Astrocyte of the cerebellum (primary cell): ENCODE results near the gene HOXA11.

ENCODE experiments used
- DNase-seq: peaks from one replicate; pipeline ENCODE4 v3.0.0-alpha.2; 2011; ENCODE audit warnings: low read depth
- H3K4me3 ChIP-seq: 2 replicates; pipeline ENCODE4 v1.5.1; 2011; ENCODE audit warnings: mild to moderate bottlenecking, low read depth, low read length, moderate library complexity
- in situ Hi-C: cut with HindIII; loops from 2 replicates; pipeline ENCODE4 v1.10.0; 2017; ENCODE audit warnings: low sequenced_read_pairs
- TF ChIP-seq, protein P1 (sequence below): IDR thresholded peaks from 2 replicates; pipeline ENCODE4 v1.5.1; 2012; ENCODE audit warnings: low read length, low read depth, moderate library complexity, mild to moderate bottlenecking; ENCODE audit errors: missing control alignments

The HOXA11 gene

DNA sequence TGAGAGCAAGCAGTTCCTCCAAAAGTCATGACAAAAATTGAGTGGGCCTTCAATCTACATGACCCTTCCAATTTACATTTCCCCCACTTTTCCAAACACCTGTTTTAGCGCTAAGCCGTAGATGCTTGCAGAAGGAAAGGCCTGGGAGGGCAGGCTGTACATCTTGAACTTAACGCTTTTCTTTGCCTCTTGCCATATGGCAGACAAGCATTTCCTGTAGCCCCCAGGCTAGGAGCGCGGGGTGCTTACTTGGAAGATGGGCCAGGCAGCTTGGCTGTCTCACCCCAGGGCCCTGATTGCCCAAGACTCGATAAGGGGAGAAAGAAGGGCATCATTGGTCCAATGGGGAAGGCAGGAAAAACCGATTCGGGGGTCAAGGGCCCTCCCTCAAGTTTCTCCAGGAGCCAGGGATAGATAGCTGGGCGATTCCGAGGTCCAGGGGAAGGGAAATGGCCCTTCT lies 12.7 kb downstream of the HOXA11 start:
- no peak overlapping the region for H3K4me3 ChIP-seq
- no peak for DNase-seq
- TF ChIP-seq, protein P1, sequence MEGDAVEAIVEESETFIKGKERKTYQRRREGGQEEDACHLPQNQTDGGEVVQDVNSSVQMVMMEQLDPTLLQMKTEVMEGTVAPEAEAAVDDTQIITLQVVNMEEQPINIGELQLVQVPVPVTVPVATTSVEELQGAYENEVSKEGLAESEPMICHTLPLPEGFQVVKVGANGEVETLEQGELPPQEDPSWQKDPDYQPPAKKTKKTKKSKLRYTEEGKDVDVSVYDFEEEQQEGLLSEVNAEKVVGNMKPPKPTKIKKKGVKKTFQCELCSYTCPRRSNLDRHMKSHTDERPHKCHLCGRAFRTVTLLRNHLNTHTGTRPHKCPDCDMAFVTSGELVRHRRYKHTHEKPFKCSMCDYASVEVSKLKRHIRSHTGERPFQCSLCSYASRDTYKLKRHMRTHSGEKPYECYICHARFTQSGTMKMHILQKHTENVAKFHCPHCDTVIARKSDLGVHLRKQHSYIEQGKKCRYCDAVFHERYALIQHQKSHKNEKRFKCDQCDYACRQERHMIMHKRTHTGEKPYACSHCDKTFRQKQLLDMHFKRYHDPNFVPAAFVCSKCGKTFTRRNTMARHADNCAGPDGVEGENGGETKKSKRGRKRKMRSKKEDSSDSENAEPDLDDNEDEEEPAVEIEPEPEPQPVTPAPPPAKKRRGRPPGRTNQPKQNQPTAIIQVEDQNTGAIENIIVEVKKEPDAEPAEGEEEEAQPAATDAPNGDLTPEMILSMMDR = no peak
- in situ Hi-C loops = loop anchor here (25.0 kb wide), 1 partner anchor 1010 kb away; the partner anchor contains the start of gene NFE2L3

DNA sequence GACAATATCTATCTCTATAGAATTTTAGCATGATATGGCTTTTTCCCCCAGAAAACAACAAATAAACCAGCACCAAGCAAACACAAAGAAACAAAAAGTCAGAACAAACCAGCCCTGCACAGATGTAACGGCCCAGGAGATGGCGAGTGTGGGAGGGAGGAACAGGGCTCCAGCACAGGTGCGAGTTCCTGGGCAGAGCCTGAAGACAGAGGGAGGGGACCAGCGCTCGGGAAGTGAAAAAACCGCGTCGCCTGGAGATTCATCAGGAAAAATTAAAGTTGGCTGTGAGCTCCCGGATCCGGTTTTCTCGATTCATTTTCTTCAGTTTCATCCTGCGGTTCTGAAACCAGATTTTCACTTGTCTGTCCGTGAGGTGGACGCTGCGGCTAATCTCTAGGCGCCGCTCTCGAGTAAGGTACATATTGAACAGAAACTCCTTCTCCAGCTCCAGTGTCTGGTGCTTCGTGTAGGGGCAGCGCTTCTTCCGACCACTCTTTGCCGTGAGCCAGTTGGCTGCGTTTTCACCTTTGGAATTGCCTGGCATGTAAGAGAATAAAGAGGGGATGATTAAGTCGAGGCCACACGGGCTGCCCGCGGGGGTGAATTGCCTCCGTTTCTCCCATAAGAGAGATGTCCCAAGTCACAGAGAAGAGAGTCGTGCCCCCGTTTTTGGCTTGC lies 13.3 kb downstream of the HOXA11 start:
- no peak overlapping the region for H3K4me3 ChIP-seq
- no peak for DNase-seq
- in situ Hi-C loops = loop anchor here (25.0 kb wide), 1 partner anchor 1009 kb away; the partner anchor contains the start of gene NFE2L3
- TF ChIP-seq, protein P1 = no peak

DNA sequence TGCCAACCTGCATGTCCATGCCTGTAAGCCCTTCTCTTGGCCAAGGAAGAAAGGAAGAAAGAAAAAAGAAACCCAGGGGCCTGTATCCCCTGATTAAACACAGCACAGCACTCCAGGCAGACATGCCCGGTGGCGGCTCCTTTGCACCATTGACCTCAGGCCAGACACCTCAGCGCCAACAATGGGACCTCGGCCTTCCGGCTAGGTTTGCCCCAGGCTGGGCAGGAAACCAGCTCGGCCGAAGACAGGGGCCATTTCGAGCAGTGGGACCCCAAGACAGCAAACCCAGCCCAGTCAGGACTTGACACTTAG lies 13.8 kb downstream of the HOXA11 start:
- TF ChIP-seq, protein P1 = no peak
- in situ Hi-C loops = loop anchor here (25.0 kb wide), 1 partner anchor 1009 kb away; the partner anchor contains the start of gene NFE2L3
- no peak overlapping the region for H3K4me3 ChIP-seq
- DNase-seq = no peak

DNA sequence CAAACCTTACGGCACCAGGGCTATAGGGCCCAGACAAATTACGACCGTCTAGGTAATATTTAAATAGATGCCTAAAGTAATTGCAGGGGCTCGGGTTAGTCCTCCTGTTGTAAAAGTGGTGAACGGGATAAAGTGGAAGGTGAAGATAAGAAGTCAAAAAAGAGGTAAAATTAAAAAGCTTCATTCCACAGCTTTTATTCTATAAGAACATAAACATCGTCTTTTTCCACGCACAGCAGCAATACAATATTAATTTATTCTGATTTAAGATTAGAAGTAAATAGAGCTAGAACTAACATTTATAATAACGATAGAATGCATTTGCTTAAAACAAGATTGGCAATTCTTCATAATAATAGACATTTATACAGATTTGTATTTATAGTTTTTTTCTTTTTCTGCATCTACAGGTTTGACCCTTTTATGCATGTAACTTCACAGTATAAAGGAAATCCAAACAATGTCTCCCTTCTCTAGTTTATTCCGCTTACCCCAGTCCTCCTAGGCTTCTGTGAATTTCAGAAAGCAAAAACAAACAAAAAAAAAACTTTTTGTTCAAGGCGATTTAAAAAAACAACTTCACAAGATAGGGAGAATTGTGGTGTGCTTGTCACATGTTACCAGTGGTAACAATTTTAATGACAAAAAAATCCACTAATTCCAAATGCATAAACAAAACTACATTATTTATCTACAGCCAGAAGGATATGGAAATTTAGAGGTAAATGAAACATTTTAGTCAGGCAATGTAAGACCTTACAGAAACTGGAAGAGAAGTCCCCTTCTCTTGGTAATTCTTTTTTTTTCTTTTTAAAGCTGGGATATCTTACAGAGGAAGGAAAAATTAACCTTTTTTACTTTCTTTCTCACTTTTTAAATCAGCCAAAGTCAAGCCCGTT lies 14.4 kb downstream of the HOXA11 start:
- TF ChIP-seq, protein P1 = no peak
- DNase-seq = no peak
- H3K4me3 ChIP-seq = no peak overlapping the region
- in situ Hi-C loops = loop anchor here (25.0 kb wide), 1 partner anchor 1008 kb away; the partner anchor contains the start of gene NFE2L3

DNA sequence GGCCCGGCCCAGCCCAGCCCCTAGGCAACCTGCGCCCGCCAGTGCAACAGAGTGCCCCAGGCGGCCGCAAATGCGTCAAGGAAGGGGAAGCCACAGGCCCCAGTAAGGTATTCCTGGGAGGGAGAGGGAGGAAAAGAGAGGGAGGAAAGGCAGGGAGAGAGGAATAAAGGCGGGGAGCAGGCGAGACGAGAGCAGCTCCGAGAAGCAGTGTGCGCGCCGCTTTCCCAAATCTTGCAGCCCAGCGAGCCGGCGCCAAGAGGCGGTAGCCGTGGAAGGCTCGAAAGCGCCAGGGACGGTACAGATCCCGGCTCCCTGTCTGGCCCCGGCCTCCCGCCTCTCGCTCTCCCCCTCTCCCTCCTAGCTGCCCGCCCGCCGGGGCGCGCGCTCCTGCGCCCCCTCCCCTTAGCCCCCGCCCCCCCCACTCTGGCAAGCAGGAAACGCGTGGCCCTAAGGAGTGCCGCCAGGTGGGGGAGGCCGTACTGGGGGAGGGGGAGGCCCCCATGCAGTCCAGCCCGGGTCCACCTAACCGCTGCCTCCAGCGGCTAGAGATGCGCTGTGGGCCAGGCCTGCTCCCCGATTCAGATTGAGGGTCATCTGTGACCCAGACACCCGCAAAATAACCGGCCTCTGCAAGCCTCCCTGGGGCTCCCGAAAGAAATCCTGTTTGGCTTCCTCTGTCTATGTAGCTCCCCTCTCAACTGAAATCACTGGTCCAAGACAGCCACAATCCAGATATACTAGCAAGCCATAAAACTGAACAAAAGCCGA lies 15.2 kb downstream of the HOXA11 start:
- H3K4me3 ChIP-seq = no peak overlapping the region
- in situ Hi-C loops = loop anchor here (25.0 kb wide), 1 partner anchor 1008 kb away; the partner anchor contains the start of gene NFE2L3
- DNase-seq = no peak
- TF ChIP-seq, protein P1 = no peak
